DOHH2 (cell line): ENCODE data around the gene SGF29.

Source experiments
- H3F3A ChIP-seq: fragments of 200-600 bp; sonication (generic), shearing (Covaris generic); 2 replicates; pipeline ENCODE4 v1.6.0; 2016; ENCODE audit warnings: antibody characterized with exemption, mild to moderate bottlenecking; ENCODE audit not compliant: control insufficient read depth, insufficient read depth
- H3K27ac ChIP-seq: fragments of 200-600 bp; sonication (generic); 2 replicates; pipeline ENCODE4 v1.5.1; 2014; ENCODE audit warnings: low read depth, mild to moderate bottlenecking, low read length, moderate library complexity
- H3K27me3 ChIP-seq: fragments of 200-600 bp; sonication (generic); 2 replicates; pipeline ENCODE4 v1.6.1; 2014; ENCODE audit warnings: mild to moderate bottlenecking, low read length, mixed read lengths; ENCODE audit not compliant: control insufficient read depth
- H3K36me3 ChIP-seq: fragments of 200-600 bp; sonication (generic); 2 replicates; pipeline ENCODE4 v1.6.1; 2014; ENCODE audit warnings: mild to moderate bottlenecking, low read length, moderate library complexity, mixed read lengths; ENCODE audit not compliant: control insufficient read depth
- H3K4me1 ChIP-seq: fragments of 200-600 bp; sonication (generic); 2 replicates; pipeline ENCODE4 v1.6.1; 2014; ENCODE audit warnings: mild to moderate bottlenecking, low read length, mixed read lengths; ENCODE audit not compliant: control insufficient read depth
- H3K4me2 ChIP-seq: fragments of 200-600 bp; sonication (generic); 2 replicates; pipeline ENCODE4 v1.6.0; 2014; ENCODE audit warnings: mild to moderate bottlenecking, low read length, moderate library complexity
- H3K4me3 ChIP-seq: fragments of 200-600 bp; sonication (generic); 2 replicates; pipeline ENCODE4 v1.5.1; 2014; ENCODE audit warnings: mild to moderate bottlenecking, low read length, mixed read lengths
- H3K79me2 ChIP-seq: fragments of 200-600 bp; sonication (generic); 2 replicates; pipeline ENCODE4 v1.6.1; 2014; ENCODE audit warnings: mild to moderate bottlenecking, low read length, mixed read lengths; ENCODE audit not compliant: control insufficient read depth
- H3K9me2 ChIP-seq: fragments of 200-600 bp; sonication (generic); replicated peaks from 2 replicates; pipeline ENCODE4 v1.6.1; 2014; ENCODE audit warnings: mild to moderate bottlenecking, low read length, mixed read lengths; ENCODE audit not compliant: control insufficient read depth
- H3K9me3 ChIP-seq: fragments of 200-600 bp; sonication (generic); 2 replicates; pipeline ENCODE4 v1.6.1; 2014; ENCODE audit warnings: antibody characterized with exemption, low read length, mixed read lengths; ENCODE audit not compliant: control insufficient read depth, insufficient read depth
- H4K20me1 ChIP-seq: fragments of 200-600 bp; sonication (generic); 2 replicates; pipeline ENCODE4 v1.6.0; 2014; ENCODE audit warnings: low read depth, mild to moderate bottlenecking, antibody characterized with exemption, low read length, moderate library complexity; ENCODE audit not compliant: control insufficient read depth, insufficient read depth
- CTCF ChIP-seq: fragments of 200-600 bp; sonication (generic); IDR thresholded peaks from one replicate; pipeline ENCODE4 v1.5.1; 2014; ENCODE audit warnings: antibody characterized with exemption, mild to moderate bottlenecking, low read depth, low read length; ENCODE audit not compliant: poor library complexity, severe bottlenecking
- EZH2phosphoT487 ChIP-seq: fragments of 200-600 bp; sonication (generic); IDR thresholded peaks from 2 replicates; pipeline ENCODE4 v1.6.1; 2017; ENCODE audit warnings: borderline replicate concordance, mild to moderate bottlenecking, antibody characterized with exemption, low read length, moderate library complexity, mixed read lengths

Gene SGF29

GRCh38 chr16:28546626-28547025 is 7.1 kb upstream of the SGF29 start:
- Histone ChIP-seq H4K20me1 (no peaks in the 10 kb centered on the region), H3K4me3 (no peak overlapping the region), H3F3A (no peaks in the 10 kb centered on the region), H3K27ac (no peak overlapping the region), H3K27me3 (peaks cover 19% of the 10 kb centered on the region), H3K79me2 (no peaks in the 10 kb centered on the region), H3K4me2 (no peak overlapping the region), H3K36me3 (no peaks in the 10 kb centered on the region), H3K9me2 (no peaks in the 10 kb centered on the region), H3K9me3 (no peaks in the 10 kb centered on the region), H3K4me1 (no peaks in the 10 kb centered on the region; the same call in 1 of the 2 replicates)
- TF ChIP-seq CTCF (no peak), EZH2phosphoT487 (no peak)

- H3K9me2 ChIP-seq = no peaks in the 10 kb centered on the region
- H3K36me3 ChIP-seq = no peaks in the 10 kb centered on the region
- no peaks in the 10 kb centered on the region for H3F3A ChIP-seq
- H3K4me1 ChIP-seq = peaks cover 7% of the 10 kb centered on the region
- H3K4me2 ChIP-seq = no peak overlapping the region
- TF ChIP-seq CTCF = no peak
- no peak for TF ChIP-seq EZH2phosphoT487
- no peaks in the 10 kb centered on the region for H3K9me3 ChIP-seq
- no peak overlapping the region for H3K27ac ChIP-seq
- H3K79me2 ChIP-seq = no peaks in the 10 kb centered on the region
- no peaks in the 10 kb centered on the region for H4K20me1 ChIP-seq
- H3K27me3 ChIP-seq = peaks cover 14% of the 10 kb centered on the region
- no peak overlapping the region for H3K4me3 ChIP-seq
Observed at GRCh38 chr16:28548306-28548802, 5.4 kb upstream of the SGF29 start.

DNA sequence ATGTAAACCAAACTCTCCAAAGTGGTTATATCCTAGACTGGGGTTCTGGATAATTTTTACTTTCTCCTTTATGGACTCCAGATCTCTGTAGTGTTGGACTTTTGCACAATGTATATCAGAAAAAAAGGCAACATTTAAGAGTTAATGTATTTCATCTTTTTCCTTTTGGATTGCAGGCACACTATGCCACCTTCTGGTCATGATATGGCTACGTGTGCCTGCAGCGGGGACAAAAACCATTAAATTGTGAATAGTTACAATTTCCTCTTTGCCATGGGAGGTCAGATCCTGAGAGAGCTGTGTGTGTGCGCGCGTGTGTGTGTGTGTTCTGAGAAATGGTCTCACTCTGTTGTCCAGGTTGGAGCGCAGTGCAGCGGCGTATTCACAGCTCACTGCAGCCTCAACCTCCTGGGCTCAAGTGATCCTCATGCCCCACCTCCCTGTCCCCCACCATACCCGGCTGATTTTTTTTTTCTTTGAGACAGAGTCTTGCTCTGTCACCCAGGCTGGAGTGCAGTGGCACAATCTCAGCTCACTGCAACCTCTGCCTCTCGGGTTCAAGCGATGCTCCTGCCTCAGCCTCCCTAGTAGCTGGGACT is 4.3 kb upstream of the SGF29 start:
- Histone ChIP-seq H3K4me3 (no peak overlapping the region), H3K27ac (no peak overlapping the region), H3K4me2 (no peak overlapping the region)

More for the DNA sequence above, 4.3 kb upstream of the SGF29 start:
- peaks cover 10% of the 10 kb centered on the region for H3K4me1 ChIP-seq
- no peaks in the 10 kb centered on the region for H4K20me1 ChIP-seq
- no peaks in the 10 kb centered on the region for H3K9me2 ChIP-seq
- H3F3A ChIP-seq = no peaks in the 10 kb centered on the region
- no peaks in the 10 kb centered on the region for H3K36me3 ChIP-seq
- no peaks in the 10 kb centered on the region for H3K9me3 ChIP-seq
- H3K27me3 ChIP-seq = peaks cover 14% of the 10 kb centered on the region
- TF ChIP-seq EZH2phosphoT487 = no peak
- TF ChIP-seq CTCF = peak; percentile 53
- peaks cover 2% of the 10 kb centered on the region for H3K79me2 ChIP-seq
